CD4-positive, alpha-beta T cell treated with Interleukin-4 for 4 hours (primary cell): ENCODE measurements around the gene SLC43A1.

ENCODE experiments used
- DNase-seq: peaks from one replicate; pipeline ENCODE4 v3.0.0-alpha.2; 2020

SLC43A1 gene

GRCh38 chr11:57477507-57478189 lies 37.9 kb downstream of the SLC43A1 start:
- DNase-seq, result no peak

GRCh38 chr11:57476757-57477506 lies 38.6 kb downstream of the SLC43A1 start:
- DNase-seq, result no peak

- DNase-seq, result no peak
Measured at GRCh38 chr11:57476047-57476756, 39.3 kb downstream of the SLC43A1 start.

GRCh38 chr11:57475671-57476046 lies 39.8 kb downstream of the SLC43A1 start:
- DNase-seq, result no peak

- DNase-seq, result no peak
Measured at GRCh38 chr11:57475191-57475590, 40.3 kb downstream of the SLC43A1 start.

- DNase-seq, result no peak
Measured at GRCh38 chr11:57474803-57475115, 40.7 kb downstream of the SLC43A1 start.

GRCh38 chr11:57474017-57474802 lies 41.3 kb downstream of the SLC43A1 start:
- no peak for DNase-seq

- DNase-seq, result no peak
Measured at GRCh38 chr11:57473285-57473841, 42.1 kb downstream of the SLC43A1 start.

GRCh38 chr11:57471496-57471895 lies 44.0 kb downstream of the SLC43A1 start:
- no peak for DNase-seq

- no peak for DNase-seq
Measured at GRCh38 chr11:57469268-57469667, 46.2 kb downstream of the SLC43A1 start.

- DNase-seq, result no peak
Measured at GRCh38 chr11:57468276-57468675, 47.2 kb downstream of the SLC43A1 start.

GRCh38 chr11:57467508-57468157 lies 47.9 kb downstream of the SLC43A1 start:
- no peak for DNase-seq

- DNase-seq, result no peak
Measured at GRCh38 chr11:57466680-57467079, 48.8 kb downstream of the SLC43A1 start.

- DNase-seq, result no peak
Measured at GRCh38 chr11:57464539-57465181, 50.8 kb downstream of the SLC43A1 start.

GRCh38 chr11:57463671-57464538 lies 51.6 kb downstream of the SLC43A1 start:
- DNase-seq, result no peak

- no peak for DNase-seq
Measured at GRCh38 chr11:57462597-57462996, 52.9 kb downstream of the SLC43A1 start.

GRCh38 chr11:57461841-57462489 lies 53.5 kb downstream of the SLC43A1 start:
- DNase-seq, result no peak

GRCh38 chr11:57460758-57461749 lies 54.4 kb downstream of the SLC43A1 start:
- DNase-seq, result no peak
